SHP77 (cell line): ENCODE data around the gene GALM.
"Not testable (repeated sequence)": the region's sequence is repeated elsewhere in the genome, so short reads cannot be mapped to it uniquely, and the experiment has no call there.

Experiments used
- DNase-seq, 2 experiments: peaks; one replicate each; lab custom pipeline; 2025; lab: John Stamatoyannopoulos, UW

The GALM gene

DNA sequence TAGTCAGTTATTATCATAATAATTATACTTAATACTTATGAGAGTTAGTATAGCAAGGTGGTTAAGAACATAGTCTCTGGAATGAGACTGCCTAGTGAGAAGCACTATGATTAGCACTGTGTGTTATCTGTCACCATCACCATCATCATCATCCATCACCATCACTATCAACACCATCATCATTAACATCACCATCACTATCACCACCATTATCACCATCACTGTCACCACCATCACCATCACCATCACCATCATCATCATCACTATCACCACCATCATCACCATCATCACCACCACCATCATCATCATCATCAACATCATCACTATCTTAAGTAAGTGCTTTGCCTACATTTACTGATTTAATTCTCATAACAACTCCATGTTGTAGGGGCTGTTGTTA is 45.6 kb downstream of the GALM start:
- DNase-seq: no peak

GRCh38 chr2:38712413-38712812 is 46.5 kb downstream of the GALM start:
- DNase-seq: no peak

- DNase-seq: no peak
Measured at GRCh38 chr2:38712871-38713270, 47.0 kb downstream of the GALM start.

GRCh38 chr2:38713338-38713737 is 47.4 kb downstream of the GALM start:
- DNase-seq: no peak

GRCh38 chr2:38714941-38715340 is 49.0 kb downstream of the GALM start:
- not testable (repeated sequence) for DNase-seq

DNA sequence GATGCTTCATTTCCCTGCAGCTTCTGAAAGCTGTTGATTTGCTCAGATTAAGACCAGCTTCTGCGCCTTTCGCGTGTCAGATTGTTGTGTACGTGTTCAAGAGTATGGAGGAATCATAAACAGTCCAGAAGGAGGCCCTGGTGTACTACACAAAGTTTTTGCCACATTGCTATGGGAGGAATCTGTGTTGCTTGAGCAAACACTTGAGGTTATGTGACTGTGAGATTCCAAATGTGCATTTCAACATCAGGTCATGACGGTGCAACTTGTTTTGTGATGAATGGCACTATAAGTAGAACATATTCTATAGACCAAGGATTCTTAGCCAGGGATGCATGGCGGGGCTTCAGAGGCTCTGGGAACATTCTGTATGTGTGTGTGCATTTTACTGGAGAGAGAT is 50.3 kb downstream of the GALM start:
- no peak for DNase-seq

DNA sequence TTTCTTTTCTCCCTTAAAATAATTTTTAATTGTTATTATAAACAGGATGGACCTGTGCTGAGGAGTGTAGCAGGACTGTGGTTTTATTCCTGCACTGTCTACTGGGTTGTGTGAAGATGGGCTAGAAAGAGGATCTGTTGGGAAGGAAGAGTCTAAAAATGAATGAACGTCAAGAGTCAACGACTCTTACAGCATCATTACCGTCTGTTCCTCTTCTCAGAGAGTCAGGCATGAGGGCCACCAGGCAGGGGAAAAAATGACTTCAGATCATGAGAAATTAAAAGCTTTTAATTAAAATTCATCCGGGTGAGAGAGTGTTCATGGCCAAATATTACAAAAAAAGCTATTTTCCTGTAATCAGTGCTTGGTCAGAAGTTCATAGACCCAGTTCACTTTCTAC is 52.7 kb downstream of the GALM start:
- DNase-seq: no peak

GRCh38 chr2:38719706-38720105 is 53.8 kb downstream of the GALM start:
- DNase-seq: no peak

GRCh38 chr2:38720613-38721241 is 54.8 kb downstream of the GALM start:
- no peak for DNase-seq

DNA sequence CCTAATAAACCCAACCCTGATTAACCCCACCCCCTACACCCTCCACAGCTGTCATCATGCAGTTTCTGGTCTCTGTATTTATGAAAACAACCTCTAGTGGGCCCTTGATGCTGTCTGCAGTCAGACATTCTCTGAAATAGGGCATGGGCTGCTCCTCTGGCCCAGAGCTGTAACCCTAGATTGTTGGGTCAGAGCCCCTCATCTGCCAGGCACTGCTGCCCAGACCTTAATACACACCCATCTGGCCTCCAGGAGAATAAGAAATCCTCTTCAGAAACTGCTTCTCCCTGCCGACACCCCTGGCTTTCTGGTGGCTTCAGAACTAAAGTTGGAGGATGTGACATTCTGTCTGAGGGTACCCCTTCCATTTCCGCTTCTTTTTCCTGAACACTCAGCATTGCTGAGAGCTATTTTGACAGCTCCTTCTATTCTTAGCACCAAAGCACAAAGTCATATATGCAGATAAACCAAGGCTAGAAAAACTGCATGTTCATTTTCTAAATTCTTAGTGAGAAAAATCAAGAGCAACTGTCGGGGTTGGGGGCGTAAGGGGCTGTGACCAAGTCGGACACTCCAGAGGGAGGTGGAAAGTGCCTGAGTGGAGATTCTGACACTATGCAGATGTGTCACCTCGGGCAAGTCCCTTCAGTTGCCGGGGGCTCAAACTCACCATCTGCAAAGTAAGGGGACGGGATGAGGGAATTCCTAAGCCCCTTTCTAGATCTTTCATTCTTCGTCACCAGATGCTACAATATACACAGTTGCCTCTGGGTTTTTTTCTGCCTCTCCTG is 56.6 kb downstream of the GALM start:
- DNase-seq: no peak

- no peak for DNase-seq
Measured at GRCh38 chr2:38723173-38723572, 57.3 kb downstream of the GALM start.

DNA sequence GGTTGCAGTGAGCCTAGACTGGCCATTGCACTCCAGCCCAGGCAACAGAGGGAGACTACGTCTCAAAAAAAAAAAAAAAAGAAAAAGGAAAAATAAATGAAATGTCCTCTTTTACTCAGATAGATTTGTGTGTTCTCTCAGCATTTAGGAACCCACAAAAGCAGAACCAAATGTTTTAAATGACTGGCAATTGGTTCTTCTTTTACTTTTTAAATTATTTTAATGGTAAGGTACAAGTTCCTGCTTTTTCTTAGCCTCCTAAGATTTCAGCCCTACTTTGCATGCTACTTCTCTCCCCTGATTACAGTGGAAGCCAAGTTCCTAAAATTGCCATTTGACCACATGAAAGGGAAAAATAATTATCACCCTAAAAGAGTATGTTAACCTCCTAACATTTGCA is 61.7 kb downstream of the GALM start:
- no peak for DNase-seq

- DNase-seq: no peak
Measured at GRCh38 chr2:38728694-38729093, 62.8 kb downstream of the GALM start.

DNA sequence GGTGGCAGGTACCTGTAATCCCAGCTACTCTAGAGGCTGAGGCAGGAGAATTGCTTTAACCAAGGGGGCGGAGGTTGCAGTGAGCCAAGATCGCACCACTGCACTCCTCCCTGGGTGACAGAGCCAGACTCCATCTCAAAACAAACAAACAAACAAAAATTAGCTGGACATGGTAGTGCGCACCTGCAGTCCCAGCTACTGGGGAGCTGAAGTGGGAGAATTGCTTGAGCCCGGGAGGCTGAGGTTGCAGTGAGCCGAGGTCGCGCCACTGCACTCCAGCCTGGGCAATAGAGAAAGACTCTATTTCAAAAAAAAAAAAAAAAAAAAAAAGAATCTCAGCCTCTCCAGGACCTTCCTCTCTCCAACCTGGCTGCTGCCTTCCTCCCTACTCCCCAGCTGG is 65.2 kb downstream of the GALM start:
- no peak for DNase-seq

- no peak for DNase-seq
Measured at GRCh38 chr2:38731684-38732221, 65.8 kb downstream of the GALM start.

GRCh38 chr2:38733300-38733971 is 67.5 kb downstream of the GALM start:
- DNase-seq: no peak

DNA sequence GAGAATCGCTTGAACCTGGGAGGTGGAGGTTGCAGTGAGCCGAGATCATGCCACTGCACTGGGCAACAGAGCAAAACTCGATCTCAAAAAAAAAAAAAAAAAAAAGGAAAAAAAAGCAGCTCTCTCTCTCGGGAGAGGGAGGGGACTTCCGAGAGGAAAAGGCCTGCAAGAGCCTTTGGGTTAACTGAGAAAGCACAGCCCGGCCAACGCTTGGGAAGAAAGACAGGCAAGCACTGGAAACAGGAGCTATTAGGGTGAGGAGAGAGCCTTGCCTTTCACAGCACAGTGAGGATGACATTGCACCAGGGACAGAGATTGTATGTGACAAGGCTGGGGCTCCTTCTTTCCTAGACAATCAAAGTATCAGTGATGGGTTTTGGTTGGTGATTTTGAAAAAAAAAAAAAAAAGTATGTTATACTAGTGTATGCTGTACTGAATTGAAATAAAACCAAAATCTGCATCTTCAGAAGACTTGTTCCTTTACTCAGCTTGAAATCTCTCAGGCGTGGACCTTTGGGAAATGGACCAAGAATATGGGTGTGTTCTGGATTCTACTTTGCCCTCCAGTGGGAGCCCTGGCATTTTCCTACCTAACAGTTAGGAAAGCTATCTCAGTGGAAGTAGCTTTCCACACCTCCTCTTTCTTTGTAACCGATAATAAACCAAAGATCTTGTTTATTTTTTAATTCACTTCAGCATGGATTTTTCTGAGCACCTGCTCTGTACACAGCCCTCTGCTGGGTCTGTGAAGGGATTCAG is 68.6 kb downstream of the GALM start:
- DNase-seq: no peak

GRCh38 chr2:38735999-38736320 is 70.0 kb downstream of the GALM start:
- DNase-seq: no peak

DNA sequence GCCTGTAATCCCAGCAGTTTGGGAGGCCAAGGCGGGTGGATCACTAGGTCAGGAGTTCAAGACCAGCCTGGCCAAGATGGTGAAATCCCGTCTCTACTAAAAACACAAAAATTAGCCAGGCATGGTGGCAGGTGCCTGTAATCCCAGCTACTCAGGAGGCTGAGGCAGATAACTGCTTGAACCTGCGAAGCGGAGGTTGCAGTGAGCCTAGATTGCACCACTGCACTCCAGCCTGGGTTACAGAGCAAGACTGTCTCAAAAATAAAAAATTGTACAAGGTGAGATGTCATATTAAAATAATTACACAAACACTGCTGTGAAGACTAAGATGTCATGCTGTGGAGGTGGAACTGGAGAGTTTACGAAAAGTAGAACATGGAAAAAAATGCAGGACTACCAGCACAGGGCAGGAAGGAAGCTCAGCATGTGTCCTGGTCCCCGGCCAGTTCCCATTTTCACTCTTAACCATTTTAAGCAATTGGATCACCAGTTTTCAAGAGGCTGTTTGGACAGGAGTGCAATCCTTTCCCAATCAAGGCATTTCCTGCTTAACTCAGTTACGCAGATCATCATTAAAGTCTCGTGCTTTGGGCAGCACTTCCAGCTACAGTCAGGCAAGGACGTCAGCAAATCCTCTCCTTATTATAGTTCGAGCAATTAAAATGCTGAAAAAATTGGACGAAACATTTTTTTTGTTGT is 71.2 kb downstream of the GALM start:
- DNase-seq: not testable (repeated sequence)

DNA sequence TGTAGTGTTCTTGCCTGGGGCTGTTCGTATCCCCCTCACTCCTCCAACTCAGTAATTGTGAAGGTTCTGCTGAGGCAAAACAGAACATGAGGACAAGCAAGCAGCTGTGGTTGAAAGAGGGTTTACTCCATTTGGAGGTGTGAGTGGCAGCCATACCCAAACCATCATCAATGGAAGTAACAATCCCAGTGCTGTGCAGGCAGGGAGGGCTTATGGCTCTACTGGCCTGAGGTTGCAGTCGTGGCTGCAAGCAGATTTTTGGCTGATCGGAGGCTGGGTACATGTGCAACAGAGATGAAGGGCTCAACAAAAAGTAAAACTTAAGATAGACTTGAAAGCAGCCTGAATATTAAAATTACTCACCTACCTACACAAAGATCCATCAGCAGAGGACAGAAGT is 72.0 kb downstream of the GALM start:
- no peak for DNase-seq

DNA sequence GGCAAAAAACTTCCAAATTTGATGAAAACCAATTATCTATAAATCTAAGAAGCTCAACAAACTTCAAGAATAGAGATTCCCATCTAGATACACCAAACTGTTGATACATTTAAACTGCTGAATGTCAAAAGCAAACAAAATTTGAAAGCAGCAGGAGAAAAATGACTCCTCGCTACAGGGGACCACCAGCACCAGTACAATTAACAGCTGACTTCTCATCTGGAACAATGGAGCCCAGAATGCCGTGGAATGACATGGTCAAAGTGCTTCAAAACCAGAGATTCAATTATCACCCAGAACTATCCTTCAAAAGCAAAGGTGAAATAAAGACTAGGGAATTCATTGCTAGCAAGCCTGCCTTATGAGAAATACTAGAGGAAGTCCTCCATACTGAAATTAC is 73.6 kb downstream of the GALM start:
- DNase-seq: no peak
